HG03060 (cell line): ENCODE data around the gene COX7B.
"Not testable (repeated sequence)": the region's sequence is repeated elsewhere in the genome, so short reads cannot be mapped to it uniquely, and the experiment has no call there.

Source experiments
- ATAC-seq: cut with Tn5 transposase; IDR thresholded peaks from one replicate; pipeline ENCODE4 v1.9.1; 2021; ENCODE audit warnings: low read depth, moderate number of reproducible peaks; ENCODE audit not compliant: unreplicated experiment

COX7B gene

DNA sequence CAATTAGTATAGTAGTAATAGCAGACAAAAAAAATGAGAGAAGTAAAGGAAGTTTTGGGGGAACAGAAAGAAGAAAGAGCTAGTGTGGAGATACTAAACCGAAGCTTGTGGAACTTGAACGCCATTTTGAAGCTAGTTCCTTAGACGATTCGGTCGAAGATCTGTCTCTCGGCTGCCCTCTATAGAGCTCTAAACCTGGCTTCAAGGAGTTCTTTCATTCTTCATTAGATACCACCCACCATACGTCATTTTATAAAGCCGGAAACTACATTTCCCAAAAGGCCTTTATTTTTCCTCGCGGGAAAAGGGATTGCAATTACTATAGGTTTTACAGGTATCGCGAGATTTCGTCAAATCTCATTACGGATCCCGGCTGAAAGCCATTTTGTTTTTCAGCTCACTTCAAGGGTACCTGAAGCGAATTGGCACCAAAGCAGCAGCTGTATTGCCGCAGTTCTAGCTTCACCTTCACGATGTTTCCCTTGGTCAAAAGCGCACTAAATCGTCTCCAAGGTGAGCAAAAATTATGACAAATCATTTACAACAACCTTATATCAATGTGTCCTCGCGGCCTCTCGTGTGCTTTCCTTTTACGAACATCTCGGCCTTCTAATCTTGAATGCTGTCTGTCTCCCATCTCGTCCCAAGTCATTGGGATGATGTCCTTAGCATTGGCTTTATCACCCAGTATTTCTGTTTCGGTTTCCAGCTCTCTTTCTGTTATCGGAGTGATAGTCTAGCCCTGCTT is at the start of gene COX7B:
COX7B (plus strand) TSS at position 388 of the 748 bp plus-strand sequence; CDS start at position 474, 86 bp downstream.
- peak; percentile 58 for ATAC-seq

- ATAC-seq: no peak
These were observed 23.9 kb upstream of the COX7B start for GRCh38 chrX:77875372-77875771.

- not testable (repeated sequence) for ATAC-seq
These were observed 17.9 kb upstream of the COX7B start for GRCh38 chrX:77881418-77881817.

GRCh38 chrX:77892887-77893286 is 6.4 kb upstream of the COX7B start:
- no peak for ATAC-seq

- no peak for ATAC-seq
These were observed 5.6 kb upstream of the COX7B start for GRCh38 chrX:77893713-77894112.

GRCh38 chrX:77894921-77895886 is 4.1 kb upstream of the COX7B start, which contains the start of gene MAGT1:
MAGT1 (minus strand) TSS chrX:77895435; CDS start chrX:77895410, 25 bp downstream.
- peak; percentile 79 for ATAC-seq

DNA sequence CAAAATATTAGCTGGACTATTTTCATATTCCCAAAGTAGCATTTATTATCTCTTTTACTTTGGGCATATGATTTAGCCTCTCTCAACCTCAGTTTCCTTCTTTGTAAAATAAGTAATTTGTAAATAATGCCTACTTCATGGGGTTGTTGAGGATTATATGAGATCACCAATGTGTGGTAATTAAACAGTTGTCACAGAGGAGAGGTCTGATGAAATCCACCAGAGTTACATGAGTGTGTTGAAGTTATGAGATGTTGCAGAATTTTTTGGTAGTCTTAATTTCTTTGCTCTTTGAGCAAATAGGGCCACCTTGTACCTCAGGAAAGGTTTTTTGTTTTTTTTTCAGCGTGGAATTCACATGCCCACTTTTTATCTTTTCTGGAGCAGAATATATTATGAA is 1.4 kb downstream of the COX7B start:
- no peak for ATAC-seq

- no peak for ATAC-seq
These were observed 2.2 kb downstream of the COX7B start for GRCh38 chrX:77901506-77901905.

- ATAC-seq: peak; percentile 52
These were observed 11.0 kb downstream of the COX7B start, which contains the start of gene ATP7A for GRCh38 chrX:77910108-77910840. ATP7A (plus strand) TSS chrX:77910693; CDS start chrX:77971642, 60,949 bp downstream.

DNA sequence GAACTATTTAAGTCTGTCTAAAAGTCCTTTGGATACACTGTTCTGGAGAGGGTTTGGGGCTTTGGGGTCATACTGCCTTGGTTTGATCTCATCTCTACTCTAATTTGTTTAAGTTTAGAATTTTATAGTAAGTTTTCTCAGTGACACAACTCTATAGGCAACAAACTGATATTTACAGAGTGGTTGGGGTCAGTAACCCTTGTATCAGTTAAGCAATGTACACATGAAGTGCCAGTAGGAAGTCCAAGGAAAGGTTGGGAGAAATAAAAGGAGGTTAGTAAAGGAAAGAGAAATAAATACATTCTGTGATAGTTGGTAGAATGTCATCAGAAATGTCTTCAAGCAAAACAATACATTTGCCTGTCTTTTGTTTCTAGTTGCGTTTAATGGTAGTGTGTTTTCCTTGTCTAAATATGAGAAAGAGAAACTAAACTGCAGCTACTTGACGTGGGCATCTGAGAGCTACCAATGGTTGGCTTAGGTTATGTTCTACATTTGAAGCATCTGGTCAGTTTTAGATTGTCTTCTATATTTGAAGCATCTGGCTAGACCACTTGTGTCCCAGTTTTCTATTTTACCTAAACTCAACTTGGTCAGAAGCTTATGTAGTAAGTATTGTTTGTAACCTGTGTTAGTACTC is 18.1 kb downstream of the COX7B start:
- ATAC-seq: no peak

- no peak for ATAC-seq
These were observed 19.3 kb downstream of the COX7B start for GRCh38 chrX:77918568-77918967.

DNA sequence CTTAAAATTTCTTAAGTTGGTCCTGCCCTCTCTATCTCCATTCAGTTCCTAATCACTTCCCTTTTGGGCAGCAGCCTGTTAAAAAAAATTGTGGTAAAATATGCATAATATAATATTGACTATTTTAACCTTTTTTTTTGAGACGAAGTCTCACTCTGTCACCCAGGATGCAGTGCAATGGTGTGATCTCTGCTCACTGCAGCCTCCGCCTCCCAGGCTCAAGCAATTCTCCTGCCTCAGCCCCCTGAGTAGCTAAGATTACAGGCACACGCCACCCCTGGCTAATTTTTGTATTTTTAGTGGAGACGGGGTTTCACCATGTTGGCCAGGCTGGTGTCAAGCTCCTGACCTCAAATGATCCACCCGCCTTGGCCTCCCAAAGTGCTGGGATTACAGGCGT is 20.1 kb downstream of the COX7B start:
- not testable (repeated sequence) for ATAC-seq

DNA sequence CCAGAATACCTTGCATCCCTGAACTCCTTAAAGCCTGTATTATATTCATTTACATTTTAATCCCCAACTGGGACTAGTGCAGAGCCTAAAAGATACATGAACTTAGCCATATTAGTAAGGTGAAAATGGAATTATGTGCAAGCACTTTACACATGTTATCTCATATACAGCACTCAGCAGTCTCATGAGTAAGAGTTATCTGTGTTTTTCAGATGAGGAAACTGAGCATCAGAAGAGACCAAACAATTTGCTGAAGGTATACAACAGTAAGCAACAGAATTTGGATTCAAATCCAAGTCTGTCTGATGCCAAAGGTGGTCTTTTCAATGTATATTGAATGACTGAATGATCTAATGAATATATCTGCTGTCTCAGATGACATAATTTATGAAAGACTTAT is 23.5 kb downstream of the COX7B start:
- ATAC-seq: no peak

- ATAC-seq: no peak
These were observed 25.1 kb downstream of the COX7B start for GRCh38 chrX:77924320-77924859.

DNA sequence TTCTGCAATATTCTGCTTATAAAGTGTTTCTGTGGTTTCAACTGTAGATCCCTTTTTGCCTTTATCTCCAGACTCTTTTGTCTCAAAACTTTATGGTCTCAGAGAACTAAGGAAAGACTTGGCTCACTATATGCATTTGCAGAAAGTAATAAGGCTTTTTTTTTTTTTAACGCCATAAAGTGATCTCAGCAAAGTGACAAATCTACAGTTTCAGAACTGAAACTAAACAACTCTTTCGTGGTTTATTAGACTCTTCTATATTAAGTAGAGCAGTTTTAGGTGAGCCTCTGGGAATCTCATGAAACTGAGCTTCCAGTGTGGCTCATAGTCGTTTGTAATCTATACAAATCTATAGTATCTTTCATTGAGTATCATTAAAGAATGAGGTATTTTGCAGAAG is 26.5 kb downstream of the COX7B start:
- no peak for ATAC-seq

GRCh38 chrX:77930581-77930980 is 31.3 kb downstream of the COX7B start:
- no peak for ATAC-seq

DNA sequence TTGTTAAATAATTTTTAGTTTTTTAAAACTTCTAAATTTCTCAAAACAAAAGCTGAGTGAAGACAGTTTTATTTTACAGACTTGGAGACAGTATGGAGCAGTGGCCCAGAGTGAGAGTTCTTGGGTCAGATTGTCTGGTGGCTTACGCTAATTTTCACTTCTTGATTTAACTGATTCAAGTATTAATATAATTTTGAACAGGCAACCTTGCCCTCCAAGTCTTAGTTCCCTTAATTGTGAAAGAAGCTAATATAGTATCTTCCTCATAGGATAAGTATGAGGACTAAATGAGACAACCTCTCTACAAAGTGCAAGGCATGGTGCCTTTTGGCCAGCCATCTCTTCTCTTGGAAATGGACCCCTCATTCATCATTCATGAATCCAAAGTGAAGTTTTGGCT is 36.6 kb downstream of the COX7B start:
- ATAC-seq: no peak

- no peak for ATAC-seq
These were observed 37.0 kb downstream of the COX7B start for GRCh38 chrX:77936299-77936698.

DNA sequence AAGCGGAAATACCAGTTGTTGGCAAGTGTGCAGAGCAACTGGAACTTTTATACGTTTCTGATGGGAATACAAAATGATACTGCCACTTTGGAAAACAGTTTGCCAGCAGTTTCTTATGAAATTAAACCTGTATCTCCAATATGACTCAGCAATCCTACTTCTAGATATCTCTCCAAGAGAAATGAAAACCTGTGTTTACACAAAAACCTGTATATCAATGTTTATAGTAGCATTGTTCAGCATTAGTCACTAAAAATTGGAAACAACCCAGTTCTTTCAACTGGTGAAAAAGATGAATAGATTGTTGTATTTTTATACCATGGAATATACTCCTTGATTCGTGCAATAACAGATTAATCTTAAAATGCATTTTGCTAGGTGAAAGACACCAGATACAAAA is 38.0 kb downstream of the COX7B start:
- ATAC-seq: no peak
